AG04449 (cell line): ENCODE data around the gene TREH.

Experiments
- CTCF ChIA-PET: fragments of 350-600 bp; formaldehyde crosslinking; extraction: SDS; loops from one replicate; lab custom pipeline; 2021; ENCODE audit warnings: antibody characterized with exemption; lab: Yijun Ruan, JAX
- POLR2A ChIA-PET: fragments of 400-600, 350-600 bp; formaldehyde crosslinking; extraction: SDS; loops from one replicate; lab custom pipeline; 2020; ENCODE audit warnings: antibody characterized with exemption, inconsistent platforms; lab: Yijun Ruan, JAX
- DNase-seq: peaks from one replicate; pipeline ENCODE4 v3.0.0-alpha.2; 2010; ENCODE audit warnings: low read depth, low spot score
- H3K4me3 ChIP-seq: 2 replicates; pipeline ENCODE4 v1.5.1; 2011; ENCODE audit warnings: low read depth, mild to moderate bottlenecking, control low read depth, low read length
- CTCF ChIP-seq: IDR thresholded peaks from one replicate; pipeline ENCODE4 v1.5.1; 2011; ENCODE audit warnings: mild to moderate bottlenecking, moderate library complexity, low read length, control low read depth, inconsistent platforms; ENCODE audit not compliant: insufficient read depth; ENCODE audit errors: missing control alignments

TREH gene

DNA sequence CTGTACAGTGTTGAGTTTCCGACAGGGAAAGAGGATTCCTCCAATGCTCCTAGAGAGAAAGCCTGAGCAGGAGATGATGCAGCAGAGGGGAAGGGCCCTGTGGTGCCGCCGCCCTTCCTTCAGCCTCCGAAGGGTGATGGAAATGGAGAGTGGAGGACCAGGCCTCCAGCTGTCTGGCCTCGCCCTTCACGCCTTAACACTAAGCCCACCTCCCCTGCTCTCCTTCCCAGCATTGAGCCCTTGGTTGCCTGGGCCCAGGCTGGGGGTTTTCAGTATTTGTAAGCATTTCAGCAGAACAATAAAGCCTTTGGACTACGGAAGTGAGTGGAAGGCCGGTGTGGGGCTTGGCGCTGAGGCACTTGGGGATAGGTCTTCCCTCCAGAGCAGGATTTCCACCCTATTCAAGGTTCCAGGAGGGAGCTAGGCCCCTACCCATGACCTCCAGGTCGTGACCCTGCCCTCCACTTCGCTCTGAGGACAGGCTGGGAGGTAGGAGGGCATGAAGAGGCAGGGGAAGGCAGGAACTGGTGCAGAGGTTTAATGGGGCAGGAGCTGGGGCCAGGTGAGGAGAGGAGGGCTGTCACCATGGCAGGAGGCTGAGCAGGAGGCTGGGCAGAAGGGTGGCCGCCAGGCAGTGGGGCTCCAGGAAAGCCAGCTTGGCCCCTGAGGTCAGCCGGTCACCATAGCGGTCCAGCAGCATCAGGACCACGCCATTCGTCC lies 21.6 kb downstream of the TREH start:
- no peak for TF ChIP-seq CTCF
- CTCF ChIA-PET: interaction anchor here (0.9 to 8.6 kb wide), 16 partner anchors 8 to 298 kb away, joined by 3 to 75 read pairs (median 5); partner anchors contain the start of genes PHLDB1 and UPK2

DNA sequence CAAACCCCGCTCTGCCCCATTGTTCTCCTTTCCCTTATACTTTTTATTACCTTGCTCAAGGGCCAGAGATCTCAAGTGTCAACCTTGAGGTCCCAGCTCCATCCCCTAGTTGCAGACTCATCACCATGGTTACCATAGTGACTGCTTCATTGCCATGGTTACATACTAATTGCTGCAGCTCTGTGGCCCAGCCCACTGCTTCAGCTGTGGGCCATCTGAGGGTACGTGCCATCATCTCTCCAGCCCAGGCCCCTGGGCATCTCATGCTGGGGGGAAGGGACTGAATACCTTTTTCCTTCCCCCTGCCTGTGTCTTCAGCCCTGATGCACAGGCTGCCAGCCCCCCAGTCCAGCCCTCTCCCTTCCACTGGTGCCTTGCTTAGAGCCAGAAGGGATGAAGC lies 22.2 kb downstream of the TREH start:
- H3K4me3 ChIP-seq: no peak overlapping the region
- no peak for TF ChIP-seq CTCF
- POLR2A ChIA-PET: interaction anchor here (0.6 to 1.6 kb wide), 2 partner anchors 19 to 36 kb away, joined by 3 to 4 read pairs; no protein-coding TSS in a partner anchor
- DNase-seq: no peak
- CTCF ChIA-PET: interaction anchor here (0.9 to 8.6 kb wide), 14 partner anchors 9 to 299 kb away, joined by 3 to 75 read pairs (median 4); partner anchors contain the start of gene UPK2

More for the DNA sequence above, 21.6 kb downstream of the TREH start:
- POLR2A ChIA-PET: interaction anchor here (0.9 to 1.6 kb wide), 2 partner anchors 35 to 36 kb away, joined by 3 to 4 read pairs; no protein-coding TSS in a partner anchor
- DNase-seq: no peak
- H3K4me3 ChIP-seq: no peak overlapping the region

DNA sequence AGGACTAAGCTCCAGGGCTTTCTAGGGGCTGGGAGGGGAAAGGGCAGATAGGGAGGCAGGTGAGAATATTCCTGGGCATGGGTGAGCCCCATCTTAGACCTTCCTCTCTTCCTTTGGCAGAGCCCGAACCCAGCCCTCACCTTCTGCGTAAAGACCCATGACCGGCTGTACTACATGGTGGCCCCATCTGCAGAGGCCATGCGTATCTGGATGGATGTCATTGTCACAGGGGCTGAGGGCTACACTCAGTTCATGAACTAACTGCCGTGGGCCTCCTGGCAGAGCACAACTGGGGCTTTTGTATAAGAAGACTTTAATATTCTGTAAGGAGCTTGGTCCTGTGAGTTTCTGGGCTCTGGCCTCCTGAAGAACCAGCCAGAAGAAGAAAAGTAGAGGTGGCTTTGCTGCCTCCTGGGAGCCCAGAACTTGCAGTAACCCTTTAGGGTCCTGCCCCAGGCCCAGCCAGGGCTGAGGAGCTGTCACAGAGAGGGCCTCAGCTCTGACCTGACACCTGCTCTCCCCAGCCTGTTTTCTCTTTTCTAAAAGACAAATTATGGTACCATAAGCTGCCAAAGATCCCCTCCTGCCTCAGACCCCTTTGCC lies 22.8 kb downstream of the TREH start:
- no peak for TF ChIP-seq CTCF
- POLR2A ChIA-PET: interaction anchor here (0.6 to 1.6 kb wide), 2 partner anchors 18 to 35 kb away, joined by 3 to 4 read pairs; no protein-coding TSS in a partner anchor
- CTCF ChIA-PET: interaction anchor here (0.9 to 8.6 kb wide), 11 partner anchors 9 to 299 kb away, joined by 3 to 75 read pairs (median 5); partner anchors contain the start of gene UPK2
- H3K4me3 ChIP-seq: no peak overlapping the region
- DNase-seq: no peak

DNA sequence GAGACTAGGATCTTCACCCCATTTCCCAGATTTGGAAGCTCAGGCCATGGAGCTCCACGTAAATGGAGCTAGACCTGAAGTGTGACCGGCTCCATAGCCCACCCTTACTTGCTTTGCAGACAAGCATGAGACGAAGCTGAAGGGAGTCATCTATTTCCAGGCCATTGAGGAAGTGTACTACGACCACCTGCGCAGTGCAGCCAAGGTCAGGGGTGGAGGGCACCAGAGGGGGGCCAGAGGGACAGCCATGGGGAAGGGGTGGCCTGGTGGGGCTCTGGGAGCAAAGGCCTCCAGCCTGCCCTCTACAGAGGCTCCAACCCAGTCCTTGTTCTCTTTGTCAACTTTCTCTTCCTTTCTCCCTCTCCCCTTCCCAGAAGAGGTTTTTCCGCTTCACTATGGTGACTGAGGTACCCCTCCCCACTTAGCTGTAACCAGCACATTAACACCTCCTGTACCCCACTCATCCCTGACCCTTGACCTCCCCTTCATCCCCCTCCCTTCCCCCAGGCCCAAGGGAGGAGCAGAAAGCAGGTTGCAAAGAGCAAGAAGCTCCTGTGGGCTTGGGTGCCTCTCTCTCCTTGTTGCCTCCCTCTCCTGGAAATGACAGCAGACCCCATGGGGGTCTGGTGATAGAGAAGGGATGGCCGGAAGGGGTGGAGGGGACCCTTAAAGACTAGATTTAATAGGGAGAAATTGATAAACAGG lies 23.8 kb downstream of the TREH start:
- no peak overlapping the region for H3K4me3 ChIP-seq
- no peak for DNase-seq
- POLR2A ChIA-PET: no interaction called here
- CTCF ChIA-PET: interaction anchor here (1.1 to 6.8 kb wide), 8 partner anchors 8 to 302 kb away, joined by 3 to 40 read pairs (median 6); no protein-coding TSS in a partner anchor
- TF ChIP-seq CTCF: no peak

DNA sequence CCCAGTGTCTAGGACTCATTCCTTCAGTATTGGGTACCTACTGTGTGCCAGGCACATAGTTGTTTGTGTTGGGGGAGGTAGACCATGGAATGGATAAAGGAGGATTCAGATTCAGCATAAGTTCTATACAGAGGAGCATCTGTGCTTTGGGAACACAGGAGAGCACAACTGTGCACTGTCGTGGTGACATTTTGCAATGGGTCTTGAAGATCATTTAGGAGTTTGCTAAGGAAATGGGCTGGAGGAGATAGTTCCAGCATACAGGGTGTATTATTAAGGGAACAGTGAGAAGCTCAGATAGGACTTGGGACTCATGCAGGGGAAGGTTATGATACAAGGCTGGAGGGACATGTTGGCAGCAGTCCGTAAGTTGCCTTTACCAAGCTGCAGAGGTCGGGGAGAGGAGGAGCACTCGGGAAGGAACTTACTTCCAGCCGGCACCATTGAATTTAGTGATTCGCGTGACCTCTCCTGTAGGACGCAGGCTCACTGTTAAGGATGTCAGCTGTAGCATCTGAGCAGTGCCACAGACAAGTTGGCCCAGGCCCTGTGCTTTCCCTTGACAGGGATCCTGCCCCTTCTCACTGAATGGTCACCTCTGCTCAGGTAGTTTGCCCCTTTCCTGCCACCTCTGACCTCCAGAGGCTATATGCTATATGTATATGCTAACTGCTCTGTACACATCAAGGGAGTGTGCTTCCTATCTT lies 25.6 kb downstream of the TREH start:
- TF ChIP-seq CTCF: no peak
- CTCF ChIA-PET: interaction anchor here (0.7 to 1.1 kb wide), 2 partner anchors 35 to 303 kb away, joined by 3 to 5 read pairs; no protein-coding TSS in a partner anchor
- POLR2A ChIA-PET: no interaction called here
- no peak overlapping the region for H3K4me3 ChIP-seq
- DNase-seq: no peak
